Fibroblast of lung (primary cell): ENCODE results near the gene MICAL2.

Experiments used
- CTCF ChIP-seq, 2 donors: IDR thresholded peaks in 1 of 2; conservative IDR thresholded peaks in 1 of 2; 1 replicate in 1 of 2; 2 replicates in 1 of 2; pipeline ENCODE4 v1.5.1; 2011 to 2012; ENCODE audit warnings: low read length in 2 of 2, control low read depth in 1 of 2, inconsistent platforms in 1 of 2, low read depth in 1 of 2, mild to moderate bottlenecking in 1 of 2
- EZH2 ChIP-seq: IDR thresholded peaks from 2 replicates; pipeline ENCODE4 v1.5.1; 2012; ENCODE audit warnings: low read length, control low read depth, mild to moderate bottlenecking; ENCODE audit errors: missing control alignments

GRCh38 chr11:12235553-12235946, 125.2 kb downstream of the MICAL2 start:
- TF ChIP-seq CTCF (conservative IDR thresholded peaks at IDR 0.05 in 1 of 2, IDR thresholded peaks at IDR 0.05 in 1 of 2; ENCODE audit: low read depth in 1 of 2, low read length in 2 of 2) (peak; percentile 5 to 17), EZH2 (no peak)
